GM18502 (cell line): ENCODE measurements around the gene FXYD2.

Experiments
- ATAC-seq: cut with Tn5 transposase; IDR thresholded peaks from one replicate; pipeline ENCODE4 v1.9.1; 2021; ENCODE audit warnings: mild to moderate bottlenecking; ENCODE audit not compliant: unreplicated experiment, poor library complexity

Gene FXYD2

DNA sequence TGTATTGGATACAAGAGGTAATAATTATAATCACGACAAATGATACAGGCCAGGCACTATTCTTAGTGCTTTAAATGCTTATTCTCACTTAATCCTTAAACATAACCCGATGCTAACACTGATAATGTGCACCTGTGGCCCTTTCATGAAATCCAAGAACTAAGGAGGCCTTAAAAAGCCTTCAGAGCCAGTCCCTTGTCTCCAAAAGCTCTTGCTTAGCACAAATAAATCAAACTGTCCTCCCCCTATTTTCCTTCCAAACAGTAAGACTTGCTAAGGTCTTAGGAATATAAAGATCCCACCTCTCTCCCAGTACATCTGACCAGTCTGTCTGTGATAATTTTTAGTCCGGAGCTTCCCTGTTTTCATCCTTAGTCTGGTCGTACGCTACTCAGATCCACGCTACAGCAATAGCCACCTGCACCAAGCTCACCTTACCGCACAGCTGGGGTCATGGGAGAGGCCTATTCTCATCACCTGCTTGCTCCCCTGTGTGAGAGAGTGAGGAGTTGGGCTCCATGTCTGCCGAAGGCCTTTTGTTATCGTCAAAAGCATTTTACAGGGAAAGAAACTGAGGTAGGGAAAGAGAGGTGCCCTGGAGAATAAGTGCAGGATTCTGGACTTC, 35.1 kb upstream of the FXYD2 start:
- ATAC-seq: no peak

DNA sequence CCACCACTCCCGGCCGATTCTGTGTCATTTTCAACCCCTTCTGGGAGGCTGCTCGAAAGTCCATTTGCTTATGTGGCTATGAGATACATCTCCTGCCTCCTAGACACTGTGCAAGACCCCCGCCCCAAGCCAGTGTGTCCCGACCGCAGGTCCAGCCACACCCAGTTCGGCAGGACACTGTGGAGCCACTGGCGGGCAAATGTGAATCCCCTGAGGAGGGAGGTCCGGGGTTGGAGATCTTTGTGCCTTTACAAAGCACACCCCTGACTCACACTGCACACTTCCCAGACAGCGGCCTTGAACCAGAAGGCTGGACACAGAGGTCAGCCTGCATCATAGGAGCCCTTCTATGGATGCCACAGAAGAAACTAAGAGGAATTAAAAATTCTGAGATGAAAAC, 34.5 kb upstream of the FXYD2 start:
- no peak for ATAC-seq

DNA sequence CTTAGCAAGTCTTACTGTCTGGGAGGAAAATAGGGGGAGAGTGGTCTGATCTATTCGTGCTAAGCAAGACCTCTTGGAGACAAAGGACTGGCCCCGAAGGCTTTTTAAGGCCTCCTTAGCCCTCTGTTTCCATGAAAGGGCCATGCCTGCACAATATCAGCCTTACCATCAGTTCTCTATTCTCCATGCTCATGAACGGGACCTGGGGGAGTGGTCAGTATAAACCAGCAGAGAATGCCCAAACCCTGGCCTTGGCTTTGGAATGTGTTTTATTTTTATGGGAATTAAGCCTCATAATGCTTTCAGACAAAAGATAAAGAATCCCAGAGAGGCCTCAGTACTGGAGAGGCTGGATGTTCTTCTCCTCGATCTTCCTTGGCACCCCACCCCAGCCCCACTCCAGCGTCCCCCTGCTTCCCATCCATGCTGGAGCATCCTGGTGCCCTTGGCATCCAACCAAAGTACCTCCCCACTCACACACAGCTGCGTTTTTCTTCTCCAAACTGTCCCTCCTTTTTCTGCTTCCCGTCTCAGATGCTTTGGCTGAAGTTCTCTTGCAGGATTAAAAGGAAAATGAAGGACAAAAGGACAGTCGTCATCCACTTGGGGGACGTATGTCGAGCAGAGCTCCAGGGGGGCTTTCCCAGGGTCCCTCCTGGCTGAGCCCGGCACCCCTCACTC, 33.3 kb upstream of the FXYD2 start:
- ATAC-seq: no peak

DNA sequence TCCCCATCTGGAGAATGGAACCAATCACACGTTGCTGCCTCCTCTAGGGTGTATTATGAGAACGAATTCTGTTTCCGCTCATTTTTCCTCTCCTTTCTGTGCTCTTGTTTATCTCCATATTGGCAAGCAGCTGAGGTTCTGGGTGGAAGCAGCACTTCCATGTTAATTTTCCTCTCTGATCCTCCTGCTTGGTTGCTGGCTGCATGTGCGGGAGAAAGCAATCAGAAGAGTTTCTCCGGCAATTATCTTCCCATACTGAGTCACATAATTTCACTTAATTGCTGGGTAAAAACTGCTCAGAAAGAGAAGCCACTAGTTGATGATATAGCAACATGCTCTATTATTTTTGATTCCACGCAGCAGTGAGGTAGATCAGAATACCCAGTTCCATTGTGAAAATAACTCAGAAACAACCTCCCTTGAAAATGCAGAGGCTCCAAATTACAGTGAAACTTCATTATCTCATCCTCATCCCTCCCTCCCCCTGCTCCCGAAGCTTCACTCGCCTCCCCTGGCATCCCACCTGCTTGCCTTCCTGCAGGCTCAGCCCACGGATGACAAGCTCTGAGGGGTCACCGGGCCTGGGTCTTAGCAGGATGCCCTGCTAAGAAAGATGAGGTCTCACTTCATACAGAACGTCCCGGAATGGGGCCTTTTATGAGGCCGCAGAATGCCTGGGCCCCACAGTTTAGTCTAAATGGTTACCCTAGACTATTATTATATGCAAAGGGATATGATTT, 31.5 kb upstream of the FXYD2 start:
- ATAC-seq: no peak

DNA sequence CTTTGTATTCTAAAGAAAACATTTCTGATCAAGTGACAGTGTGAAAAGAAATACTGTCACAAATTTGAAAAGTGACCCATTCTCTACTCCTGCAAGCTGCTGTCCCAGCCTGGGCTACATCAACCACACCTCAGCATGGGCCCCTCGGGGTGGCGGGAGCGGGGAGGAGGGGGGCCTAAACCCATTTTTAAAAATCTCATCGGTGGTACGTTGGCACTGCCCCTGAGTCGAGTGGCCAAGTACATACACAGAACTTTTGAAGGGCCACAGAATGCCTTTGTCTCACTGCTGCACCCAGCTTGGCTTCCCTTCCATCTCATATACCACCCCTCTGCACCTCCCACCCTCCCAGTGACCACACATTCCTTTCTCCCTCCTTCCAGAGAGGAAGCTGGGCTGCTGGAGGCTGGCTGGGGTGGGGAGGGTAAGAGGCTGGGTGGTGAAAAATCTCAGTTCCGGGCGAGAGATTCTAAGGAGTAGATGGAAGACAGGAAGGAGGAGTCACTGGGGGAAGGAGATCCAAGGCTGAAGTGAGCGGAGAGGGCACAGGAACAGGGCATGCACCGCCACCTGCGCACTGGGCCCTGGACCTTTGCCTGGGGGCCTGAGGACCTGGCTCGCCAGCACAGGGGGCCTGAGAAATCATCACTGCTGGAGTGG, 30.8 kb upstream of the FXYD2 start:
- ATAC-seq: no peak

DNA sequence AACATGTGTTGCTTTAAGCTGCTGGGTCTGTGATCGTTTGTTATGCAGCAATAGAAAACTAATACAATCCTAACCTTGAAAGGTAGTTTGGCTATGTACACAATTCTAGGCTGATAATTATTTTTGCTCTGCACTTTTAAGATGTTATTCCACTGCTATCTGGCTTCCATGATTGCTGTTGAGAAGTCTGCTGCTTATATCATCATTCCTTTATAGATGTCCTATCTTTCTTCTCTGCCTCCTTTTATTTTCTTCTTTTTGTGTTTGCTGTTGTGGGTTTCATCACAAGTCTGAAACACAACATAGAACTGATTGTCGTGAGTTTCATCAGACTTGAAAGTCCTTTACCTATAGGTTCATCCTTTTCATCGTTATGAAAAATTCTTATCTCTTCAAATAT, 27.8 kb upstream of the FXYD2 start:
- no peak for ATAC-seq

DNA sequence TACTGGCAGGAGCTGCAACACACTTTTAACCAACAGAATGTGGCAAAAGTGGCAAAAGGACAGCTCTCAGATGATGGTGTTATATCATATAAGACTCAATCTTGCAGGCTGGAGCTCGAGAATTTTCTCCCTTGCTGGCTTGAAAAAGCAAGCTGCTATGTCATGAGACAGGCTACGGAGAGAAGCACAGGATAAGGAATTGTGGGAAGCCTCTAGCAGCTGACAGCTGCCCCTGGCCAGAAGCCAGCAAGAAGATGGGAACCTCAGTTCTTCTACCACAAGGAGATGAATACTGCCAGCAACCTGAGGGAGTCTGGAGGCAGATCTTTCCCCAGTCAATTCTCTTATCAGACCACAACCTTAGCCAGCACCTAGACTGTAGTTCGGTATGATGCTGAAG, 27.3 kb upstream of the FXYD2 start:
- ATAC-seq: no peak

DNA sequence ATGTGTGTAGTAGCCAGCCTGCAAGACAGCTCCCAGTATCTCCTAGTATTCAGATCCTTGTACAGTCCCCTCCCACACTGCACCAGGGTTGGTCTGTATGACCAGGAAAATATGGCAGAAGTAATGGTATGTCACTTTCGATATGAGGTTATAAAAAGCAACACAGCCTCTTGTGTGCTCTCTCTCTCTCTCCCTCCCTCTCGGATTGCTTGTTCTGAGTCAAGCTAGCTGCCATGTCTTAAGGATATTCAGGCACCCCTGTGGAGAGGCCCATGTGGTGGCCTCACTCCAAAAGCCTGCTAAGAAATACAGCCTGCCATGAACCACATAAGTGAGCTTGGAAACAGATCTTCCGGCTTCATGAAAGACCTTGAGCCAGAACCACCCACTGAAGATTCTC, 26.6 kb upstream of the FXYD2 start:
- no peak for ATAC-seq

DNA sequence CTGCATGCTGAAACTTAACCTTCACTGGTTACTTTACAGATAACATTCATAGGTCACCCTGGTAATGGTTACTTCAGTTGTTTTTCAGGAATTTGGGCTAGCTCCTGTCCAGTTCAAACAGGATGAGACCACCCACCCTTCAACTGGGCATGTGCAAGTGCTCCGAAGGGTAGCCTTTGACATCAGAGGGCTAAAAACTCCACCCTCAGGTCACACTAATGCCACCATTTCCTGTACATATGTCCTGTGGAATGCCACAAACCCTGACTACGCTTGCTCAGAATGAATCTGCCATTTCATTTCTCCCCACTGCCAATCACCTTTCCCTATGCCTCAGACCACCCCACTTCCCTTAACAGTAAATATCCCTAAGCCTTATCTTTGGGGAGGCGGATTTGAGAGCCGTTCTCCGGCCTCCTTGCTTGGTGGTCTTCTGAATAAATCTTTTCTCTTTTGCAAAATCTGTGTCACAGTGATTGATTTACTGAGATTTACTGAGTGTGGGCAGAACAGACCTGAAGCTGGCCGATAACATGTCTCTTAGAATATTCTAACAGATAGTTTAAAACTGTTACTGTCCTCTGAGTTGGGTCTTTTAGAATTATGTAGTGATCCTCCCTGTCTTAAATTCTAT, 25.4 kb upstream of the FXYD2 start:
- no peak for ATAC-seq

DNA sequence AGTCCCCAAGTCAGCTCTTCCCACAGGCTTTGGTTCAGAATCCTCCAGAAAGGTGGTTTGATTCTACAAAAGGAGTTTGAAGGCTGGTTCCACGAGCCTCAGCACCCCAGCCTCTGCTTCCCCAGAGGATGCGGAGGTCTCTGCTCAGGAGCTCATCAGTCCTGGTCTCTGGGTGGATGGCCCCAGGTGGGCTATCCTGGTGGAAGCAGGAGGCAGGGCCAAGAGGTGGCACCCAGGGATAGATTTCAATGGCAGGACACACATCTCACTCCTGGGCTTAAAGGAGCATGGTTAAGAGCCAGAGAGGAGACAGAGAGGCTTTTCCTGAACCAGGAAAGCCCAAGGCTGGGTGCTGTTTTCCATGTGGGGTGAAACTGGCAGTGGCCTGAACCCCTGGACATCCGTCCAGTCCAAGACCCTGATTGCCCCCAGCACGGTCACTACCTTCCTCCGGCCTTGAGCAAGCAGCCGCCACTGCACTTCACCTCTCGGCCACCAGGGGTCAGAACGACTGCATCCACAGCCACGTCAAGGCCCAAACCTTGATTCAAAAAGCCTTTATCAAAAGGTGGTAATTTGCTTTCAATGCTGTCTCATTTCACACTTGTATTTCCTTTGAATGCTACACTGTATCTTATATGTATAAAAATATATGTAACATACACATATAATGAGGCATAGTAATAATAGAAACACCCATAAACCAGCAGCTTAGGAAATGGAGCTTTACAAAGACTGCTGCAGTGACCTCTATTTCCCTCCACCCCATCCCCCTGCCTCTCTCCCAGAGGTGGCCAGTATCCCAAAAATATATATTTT, 19.3 kb upstream of the FXYD2 start:
- ATAC-seq: no peak

DNA sequence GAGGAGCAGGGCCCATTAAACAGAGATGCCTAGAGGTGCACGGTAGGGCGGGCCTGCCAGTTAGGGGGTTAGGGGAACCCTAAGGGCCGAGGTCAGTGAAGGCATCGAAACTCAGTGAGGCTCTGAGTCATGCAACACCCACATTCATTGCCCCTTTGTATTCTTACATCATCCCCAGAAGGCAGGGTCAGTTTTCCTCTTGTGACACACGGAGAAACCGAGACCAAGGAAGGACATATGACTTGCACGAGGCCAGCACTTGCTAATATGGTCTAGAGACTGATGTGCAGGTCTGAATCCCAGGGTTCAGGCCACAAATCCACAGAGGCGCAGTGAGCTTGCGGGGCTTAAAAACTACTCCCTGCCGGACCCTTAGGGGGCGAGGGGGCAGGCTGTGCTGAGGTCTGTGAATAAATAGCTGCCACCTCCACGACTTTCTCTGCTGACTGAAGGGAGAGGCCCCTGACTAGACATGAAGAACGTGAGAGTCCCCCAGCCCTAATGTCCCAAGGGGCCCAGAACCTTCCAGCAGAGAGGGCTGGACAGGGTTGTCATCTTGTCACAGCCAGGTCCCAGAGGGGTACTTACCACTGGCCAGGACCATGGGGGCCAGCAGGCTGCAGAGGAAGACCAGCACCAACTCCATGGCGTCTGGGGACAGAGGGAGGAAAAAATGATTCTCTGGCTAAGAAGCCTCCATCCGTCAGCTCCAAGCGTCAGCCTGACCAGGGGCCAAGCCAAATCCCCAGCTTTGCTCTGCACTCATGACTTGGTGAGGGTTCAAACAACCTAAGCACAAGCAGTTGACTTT, 17.8 kb upstream of the FXYD2 start:
- no peak for ATAC-seq

DNA sequence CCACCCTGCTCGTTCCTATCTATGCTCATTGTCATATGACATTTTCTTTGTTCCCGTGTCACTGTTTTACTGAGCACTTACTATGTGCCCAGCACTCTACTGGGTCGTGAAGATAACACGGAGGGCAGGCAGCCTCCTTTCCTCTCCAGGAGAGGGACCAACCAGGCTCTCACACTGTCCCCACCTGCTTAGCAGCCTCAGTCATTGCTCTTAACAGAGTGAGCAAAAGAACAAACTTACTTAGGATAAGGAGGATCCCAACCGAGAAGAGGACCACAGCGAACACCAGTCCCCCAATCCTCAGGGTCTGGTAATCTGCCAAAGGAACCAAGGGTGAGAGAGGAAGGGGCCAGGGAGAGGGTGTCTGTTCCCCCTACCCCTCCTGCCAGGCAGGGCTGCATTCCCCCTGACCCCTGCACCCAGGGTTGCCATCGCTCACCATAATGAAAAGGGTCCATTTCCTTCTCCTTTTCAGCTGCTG, 17.0 kb upstream of the FXYD2 start:
- no peak for ATAC-seq

DNA sequence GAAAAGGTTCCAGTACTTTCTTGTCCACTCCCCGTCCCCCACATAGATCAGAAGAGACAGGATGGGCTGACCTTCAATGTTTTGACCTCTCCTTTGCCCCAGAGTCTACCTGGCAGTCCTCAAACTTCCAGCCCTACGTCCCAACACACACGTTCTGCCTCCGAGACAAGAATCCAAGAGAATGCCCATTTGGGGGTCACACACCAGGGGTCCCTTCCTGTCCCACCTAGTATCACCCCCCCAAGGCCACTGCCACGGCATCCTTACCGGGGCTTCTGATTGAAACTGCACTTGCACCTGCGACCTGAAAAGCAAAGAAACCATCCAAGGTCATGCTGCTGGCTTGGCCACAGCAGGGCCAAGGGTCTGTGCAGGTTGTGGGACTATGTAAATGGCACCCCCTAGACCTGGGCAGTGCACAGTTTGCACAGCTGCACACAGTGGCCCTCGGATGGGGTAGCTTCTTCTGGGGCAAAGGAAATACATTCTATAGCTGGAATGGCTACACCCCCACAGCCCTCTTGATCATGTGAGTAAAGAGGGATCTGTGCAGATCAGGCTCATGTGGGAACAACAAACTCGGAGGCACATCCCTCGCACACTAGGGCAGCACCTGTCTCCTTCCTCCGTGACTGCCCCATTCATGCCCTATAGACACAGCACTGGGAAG, 16.5 kb upstream of the FXYD2 start:
- ATAC-seq: no peak

DNA sequence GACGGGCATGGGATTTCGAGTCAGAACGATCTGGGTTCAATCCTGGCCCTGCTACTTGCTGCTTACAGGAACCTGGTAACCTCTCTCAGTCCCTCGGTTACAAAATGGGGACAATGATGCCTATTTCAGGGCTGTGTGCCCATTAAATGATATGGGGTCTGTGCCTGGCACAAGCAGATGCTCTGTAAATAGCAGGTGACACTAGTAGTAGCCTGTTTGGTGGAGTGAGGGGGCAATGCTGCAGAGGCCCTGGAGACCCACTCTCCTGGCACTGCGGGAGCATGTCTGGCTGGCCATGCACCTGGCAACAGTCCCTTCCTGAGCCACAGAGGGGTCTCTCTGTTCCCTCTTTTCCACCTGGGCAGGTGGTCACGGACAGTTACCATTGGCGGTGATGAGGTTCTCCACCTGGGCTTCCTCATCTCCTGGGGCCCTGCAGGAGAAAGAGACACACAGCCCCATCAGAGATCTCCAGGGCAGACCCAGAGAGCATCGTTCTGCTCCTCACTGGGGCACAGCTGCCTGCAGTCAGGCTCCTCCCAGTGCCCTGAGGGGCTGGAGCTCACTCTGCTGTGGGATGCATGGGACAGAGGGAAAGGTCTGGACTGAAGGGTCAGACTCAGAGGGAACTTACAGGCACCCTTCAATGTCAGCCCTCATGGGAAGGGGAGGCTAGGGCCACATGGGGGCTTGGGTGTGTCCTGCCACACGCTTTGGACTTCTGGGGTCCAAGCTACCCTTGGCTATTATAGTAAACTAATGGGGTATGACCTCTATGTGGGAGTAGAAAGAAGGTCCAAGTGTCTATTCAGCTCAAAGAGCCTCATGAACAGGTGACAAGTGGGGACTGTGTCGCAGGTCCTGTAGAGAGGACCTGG, 15.6 kb upstream of the FXYD2 start:
- ATAC-seq: no peak

DNA sequence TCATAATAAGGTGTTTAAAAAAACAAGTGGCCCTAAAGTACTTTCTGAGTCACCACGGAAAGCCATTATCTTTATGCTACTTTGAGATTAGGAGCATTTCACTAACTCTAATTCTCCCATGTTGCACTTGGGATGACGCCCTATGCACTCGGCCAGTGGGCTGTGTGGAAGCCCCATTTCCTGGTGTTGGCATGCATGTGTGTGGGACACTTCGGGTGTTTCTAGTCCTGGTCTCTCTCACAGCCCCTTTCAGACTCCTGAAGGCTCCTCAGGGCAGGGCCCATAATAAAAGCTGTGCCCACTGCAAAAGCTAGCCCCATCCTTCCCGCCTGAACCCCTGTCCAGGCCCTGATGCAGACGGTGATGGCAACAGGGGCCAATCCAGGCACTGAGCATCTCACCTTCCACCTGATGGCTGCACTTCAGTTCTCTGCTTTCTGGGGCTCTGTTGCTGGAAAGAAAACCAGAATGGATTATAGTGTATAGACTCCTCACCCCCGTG, 14.9 kb upstream of the FXYD2 start:
- no peak for ATAC-seq

DNA sequence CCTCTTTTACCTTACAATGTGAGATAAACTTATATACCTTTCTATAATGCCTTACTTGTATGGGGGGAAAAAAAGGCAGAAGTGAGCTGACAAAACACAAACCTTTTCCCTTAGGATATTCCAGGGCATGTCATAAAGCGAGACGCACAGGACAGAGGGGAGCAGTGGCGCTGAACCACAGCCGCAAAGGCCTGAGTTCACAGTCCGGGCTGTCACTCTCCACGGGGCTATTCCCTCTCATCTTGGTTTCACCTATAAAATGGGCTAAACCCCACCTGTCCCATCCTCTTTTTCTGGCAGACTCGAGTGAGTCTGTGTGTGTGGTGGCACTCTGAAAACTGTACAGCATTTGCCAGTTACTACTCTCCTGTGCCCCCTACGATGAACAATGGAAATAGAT, 14.4 kb upstream of the FXYD2 start:
- ATAC-seq: no peak

DNA sequence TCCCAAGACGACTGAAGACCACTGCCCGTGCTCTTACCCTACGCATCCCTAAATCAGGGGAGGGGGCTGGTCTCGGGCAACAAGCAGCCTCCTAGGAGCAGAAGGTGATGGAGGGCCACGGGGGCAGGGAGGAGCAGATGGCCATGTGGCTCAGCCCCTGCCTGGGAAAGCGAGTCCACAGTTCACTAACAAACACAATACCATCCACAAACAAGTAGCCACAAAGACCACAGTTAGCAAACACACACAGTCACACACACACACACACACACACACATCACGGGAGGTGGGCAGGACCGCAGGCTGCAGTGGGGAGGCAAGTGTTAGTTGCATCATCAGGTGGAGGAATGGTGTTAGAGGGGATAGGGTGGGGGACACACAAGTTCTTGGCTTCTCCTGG, 13.2 kb upstream of the FXYD2 start:
- ATAC-seq: no peak
